ENCODE results near the gene CGNL1. TPM values are rescaled to one million over a fixed set of nuclear protein-coding genes. Genes with fewer than 3 reads are reported as not detected.
A peak's percentile ranks its signal among the peaks of the same experiment; 100 is the strongest.

CGNL1 gene
- total and polyA plus RNA-seq, 8 donors: 0.29 to 36.2 (median 19.5) TPM

DNA sequence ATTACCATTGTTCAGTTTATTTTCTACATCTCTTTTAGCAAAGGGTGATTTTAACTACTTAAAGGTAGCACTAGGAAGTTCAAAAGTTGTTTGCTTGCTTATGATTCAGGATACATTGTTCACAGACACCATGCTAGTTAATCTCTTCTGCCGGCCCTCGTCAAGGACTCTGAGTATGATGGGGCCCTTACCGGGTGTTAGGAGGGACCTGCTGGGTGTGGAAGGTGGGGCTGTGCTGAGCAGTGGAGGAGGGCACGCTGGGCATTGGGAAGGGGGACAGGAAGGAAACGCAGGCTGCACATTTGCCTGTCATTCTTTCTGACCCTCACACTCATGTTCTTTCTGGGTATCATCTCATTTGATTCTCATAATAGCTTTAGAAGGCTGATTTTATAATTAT lies 150.3 kb downstream of the CGNL1 start:
- Histone ChIP-seq H3K4me1 (peaks cover 11 to 51% (median 24%) of the 10 kb centered on the region in 4 donors), H3K36me3 (peaks cover 0 to 24% (median 10%) of the 10 kb centered on the region in 4 donors), H3K4me3 (no peak overlapping the region), H3K27me3 (no peaks in the 10 kb centered on the region), H3K9me3 (no peaks in the 10 kb centered on the region), H3K27ac (peak overlapping the region in 1 of 5 donors; percentile 37)
- no peak for DNase-seq
- intact Hi-C loops (cut with DNase I; ENCODE audit: low total_unique reads): no loop called here
- 35 to 60% (median 53%) methylated on average over 5 of the region's 5 CpGs for WGBS, 5 donors
- TF ChIP-seq POLR2AphosphoS5 (IDR thresholded peaks at IDR 0.05) (no peak), EP300 (IDR thresholded peaks at IDR 0.05) (no peak), POLR2A (IDR thresholded peaks at IDR 0.05) (no peak)
- TF ChIP-seq, protein P1, sequence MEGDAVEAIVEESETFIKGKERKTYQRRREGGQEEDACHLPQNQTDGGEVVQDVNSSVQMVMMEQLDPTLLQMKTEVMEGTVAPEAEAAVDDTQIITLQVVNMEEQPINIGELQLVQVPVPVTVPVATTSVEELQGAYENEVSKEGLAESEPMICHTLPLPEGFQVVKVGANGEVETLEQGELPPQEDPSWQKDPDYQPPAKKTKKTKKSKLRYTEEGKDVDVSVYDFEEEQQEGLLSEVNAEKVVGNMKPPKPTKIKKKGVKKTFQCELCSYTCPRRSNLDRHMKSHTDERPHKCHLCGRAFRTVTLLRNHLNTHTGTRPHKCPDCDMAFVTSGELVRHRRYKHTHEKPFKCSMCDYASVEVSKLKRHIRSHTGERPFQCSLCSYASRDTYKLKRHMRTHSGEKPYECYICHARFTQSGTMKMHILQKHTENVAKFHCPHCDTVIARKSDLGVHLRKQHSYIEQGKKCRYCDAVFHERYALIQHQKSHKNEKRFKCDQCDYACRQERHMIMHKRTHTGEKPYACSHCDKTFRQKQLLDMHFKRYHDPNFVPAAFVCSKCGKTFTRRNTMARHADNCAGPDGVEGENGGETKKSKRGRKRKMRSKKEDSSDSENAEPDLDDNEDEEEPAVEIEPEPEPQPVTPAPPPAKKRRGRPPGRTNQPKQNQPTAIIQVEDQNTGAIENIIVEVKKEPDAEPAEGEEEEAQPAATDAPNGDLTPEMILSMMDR (IDR thresholded peaks at IDR 0.05): no peak

DNA sequence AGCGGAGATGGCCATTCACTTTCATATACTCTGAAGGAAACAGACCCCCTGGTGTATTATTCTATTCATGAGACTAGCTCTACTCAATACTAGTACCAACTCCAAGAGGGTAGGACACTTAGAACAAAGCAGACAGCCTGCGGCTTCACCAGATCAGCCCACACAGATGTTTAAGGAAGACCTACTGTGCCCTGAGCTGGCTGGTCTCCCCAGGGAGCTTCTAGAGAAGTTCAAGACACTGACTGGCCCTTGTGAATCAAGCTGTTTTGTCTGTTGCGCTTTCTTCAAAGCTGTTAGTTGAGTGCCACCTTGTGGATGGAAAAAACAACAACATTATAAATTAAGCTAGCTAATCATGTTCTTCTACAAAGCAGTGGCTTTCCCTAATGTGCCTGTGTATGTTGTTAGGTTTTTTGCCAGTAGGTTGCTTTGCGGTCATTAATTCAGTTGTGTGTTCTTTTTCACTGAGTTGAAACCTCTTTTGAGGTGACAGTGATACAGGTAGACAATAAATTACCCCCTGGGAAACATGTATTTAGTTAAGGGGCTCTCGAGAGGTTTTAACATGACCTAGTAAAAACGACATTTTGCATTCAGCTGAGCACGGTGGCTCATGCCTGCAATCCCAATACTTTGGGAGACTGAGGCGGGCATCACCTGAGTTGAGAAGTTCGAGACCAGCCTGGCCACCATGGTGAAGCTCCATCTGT lies 151.2 kb downstream of the CGNL1 start:
- H3K36me3 ChIP-seq: peaks cover 0 to 33% (median 18%) of the 10 kb centered on the region in 4 donors
- no peaks in the 10 kb centered on the region for H3K9me3 ChIP-seq
- H3K27ac ChIP-seq: peak overlapping the region in 1 of 5 donors; percentile 25
- peak in 1 of 3 donors; percentile 23 for TF ChIP-seq POLR2AphosphoS5 (IDR thresholded peaks at IDR 0.05)
- TF ChIP-seq, protein P1 (IDR thresholded peaks at IDR 0.05): peak in 5 of 7 experiments; percentile 25 to 74 (median 49)
- no peak for TF ChIP-seq POLR2A (IDR thresholded peaks at IDR 0.05)
- no peak for TF ChIP-seq EP300 (IDR thresholded peaks at IDR 0.05)
- intact Hi-C loops (cut with DNase I; ENCODE audit: low total_unique reads): no loop called here
- H3K27me3 ChIP-seq: no peaks in the 10 kb centered on the region
- peak in 1 of 2 donors; percentile 91 for DNase-seq
- WGBS, 5 donors: 55 to 65% (median 58%) methylated on average over 9 of the region's 9 CpGs
- peaks cover 11 to 42% (median 17%) of the 10 kb centered on the region in 4 donors for H3K4me1 ChIP-seq
- H3K4me3 ChIP-seq: no peak overlapping the region

DNA sequence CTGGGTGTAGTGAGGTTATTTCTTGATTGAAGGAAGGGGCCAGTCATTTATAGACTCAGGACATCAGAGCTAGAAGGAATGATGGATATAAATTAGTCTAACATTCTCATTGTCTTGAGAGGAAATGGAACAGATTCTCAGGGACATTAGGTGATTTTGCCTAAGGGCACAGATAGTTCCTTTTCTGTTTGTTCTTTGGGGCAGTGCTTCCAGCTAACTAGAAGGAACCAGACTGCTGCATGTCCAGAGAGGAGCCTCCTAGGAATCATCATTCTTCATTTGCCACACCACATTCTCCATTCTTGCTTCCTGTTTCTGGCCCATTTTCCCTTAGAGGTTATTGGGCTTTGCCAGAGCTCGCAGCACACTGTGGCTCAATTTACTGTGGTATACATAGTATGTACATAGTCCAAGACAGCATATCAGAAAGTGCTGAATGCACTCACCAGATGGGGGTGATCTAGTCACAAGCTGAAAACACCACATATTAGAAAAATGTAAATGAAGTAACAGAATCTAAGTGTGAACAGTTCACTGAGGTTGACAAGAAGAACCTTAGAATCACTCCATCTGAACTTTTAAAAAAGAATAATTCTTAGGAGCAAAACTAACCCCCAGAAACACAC lies 152.7 kb downstream of the CGNL1 start:
- no peaks in the 10 kb centered on the region for H3K9me3 ChIP-seq
- no peak for DNase-seq
- no peak overlapping the region for H3K27ac ChIP-seq
- H3K27me3 ChIP-seq: no peaks in the 10 kb centered on the region
- no peak overlapping the region for H3K4me3 ChIP-seq
- TF ChIP-seq POLR2AphosphoS5 (IDR thresholded peaks at IDR 0.05): no peak
- no peak for TF ChIP-seq POLR2A (IDR thresholded peaks at IDR 0.05)
- TF ChIP-seq EP300 (IDR thresholded peaks at IDR 0.05): no peak
- TF ChIP-seq, protein P1 (IDR thresholded peaks at IDR 0.05): no peak
- H3K36me3 ChIP-seq: peaks cover 0 to 45% (median 25%) of the 10 kb centered on the region in 4 donors
- peaks cover 5 to 35% (median 9%) of the 10 kb centered on the region in 4 donors for H3K4me1 ChIP-seq
- WGBS, 5 donors: 79 to 88% (median 83%) methylated on average over 1 of the region's 1 CpG
- intact Hi-C loops (cut with DNase I; ENCODE audit: low total_unique reads): no loop called here

DNA sequence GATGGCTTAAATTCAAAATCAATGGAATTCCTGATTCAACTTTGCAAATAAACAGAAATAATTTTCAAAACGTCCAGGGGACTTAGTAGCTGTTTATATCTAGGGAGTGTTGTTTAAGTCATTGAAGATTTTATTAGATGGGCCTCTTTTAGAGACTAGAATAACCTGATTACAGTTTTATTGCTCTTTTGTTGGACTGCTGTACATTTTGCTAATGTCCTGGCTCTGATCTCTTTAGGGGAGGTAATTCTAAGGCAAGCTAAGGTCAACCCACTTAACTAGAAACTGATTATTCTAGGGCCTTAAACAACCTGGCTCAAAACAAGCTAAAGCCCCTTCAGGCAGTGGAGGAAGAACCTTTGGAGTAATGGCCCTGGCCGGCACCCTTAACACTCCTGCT lies 153.4 kb downstream of the CGNL1 start:
- intact Hi-C loops (cut with DNase I; ENCODE audit: low total_unique reads): no loop called here
- Histone ChIP-seq H3K9me3 (no peaks in the 10 kb centered on the region), H3K4me1 (peaks cover 0 to 28% (median 3%) of the 10 kb centered on the region in 4 donors), H3K27me3 (no peaks in the 10 kb centered on the region), H3K36me3 (peaks cover 0 to 46% (median 25%) of the 10 kb centered on the region in 4 donors), H3K27ac (no peak overlapping the region), H3K4me3 (no peak overlapping the region)
- no peak for TF ChIP-seq POLR2A (IDR thresholded peaks at IDR 0.05)
- TF ChIP-seq EP300 (IDR thresholded peaks at IDR 0.05): no peak
- 48 to 55% (median 49%) methylated on average over 2 of the region's 2 CpGs for WGBS, 5 donors
- no peak for DNase-seq
